ENCODE results near the gene HLTF. TPM values are rescaled to one million over a fixed set of nuclear protein-coding genes. Genes with fewer than 3 reads are reported as not detected.

Gene HLTF
- total RNA-seq, 1 donor from 2014 or later, result 42.8 TPM

GRCh38 chr3:149019580-149019979 is 66.8 kb downstream of the HLTF start:
- Mint-ChIP-seq H3K27ac (no peak overlapping the region), H3K36me3 (ENCODE audit: insufficient read depth) (peaks cover 23% of the 10 kb centered on the region), H3K27me3 (no peaks in the 10 kb centered on the region), H3K9me3 (ENCODE audit: low read depth) (peaks cover 3% of the 10 kb centered on the region), H3K4me3 (ENCODE audit: low read depth) (no peak overlapping the region), H3K4me1 (ENCODE audit: low read depth) (no peaks in the 10 kb centered on the region)
- TF ChIP-seq, protein P1, sequence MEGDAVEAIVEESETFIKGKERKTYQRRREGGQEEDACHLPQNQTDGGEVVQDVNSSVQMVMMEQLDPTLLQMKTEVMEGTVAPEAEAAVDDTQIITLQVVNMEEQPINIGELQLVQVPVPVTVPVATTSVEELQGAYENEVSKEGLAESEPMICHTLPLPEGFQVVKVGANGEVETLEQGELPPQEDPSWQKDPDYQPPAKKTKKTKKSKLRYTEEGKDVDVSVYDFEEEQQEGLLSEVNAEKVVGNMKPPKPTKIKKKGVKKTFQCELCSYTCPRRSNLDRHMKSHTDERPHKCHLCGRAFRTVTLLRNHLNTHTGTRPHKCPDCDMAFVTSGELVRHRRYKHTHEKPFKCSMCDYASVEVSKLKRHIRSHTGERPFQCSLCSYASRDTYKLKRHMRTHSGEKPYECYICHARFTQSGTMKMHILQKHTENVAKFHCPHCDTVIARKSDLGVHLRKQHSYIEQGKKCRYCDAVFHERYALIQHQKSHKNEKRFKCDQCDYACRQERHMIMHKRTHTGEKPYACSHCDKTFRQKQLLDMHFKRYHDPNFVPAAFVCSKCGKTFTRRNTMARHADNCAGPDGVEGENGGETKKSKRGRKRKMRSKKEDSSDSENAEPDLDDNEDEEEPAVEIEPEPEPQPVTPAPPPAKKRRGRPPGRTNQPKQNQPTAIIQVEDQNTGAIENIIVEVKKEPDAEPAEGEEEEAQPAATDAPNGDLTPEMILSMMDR (IDR thresholded peaks at IDR 0.05; ENCODE audit: unreplicated experiment), result no peak
- DNase-seq (ENCODE audit: low spot score, unreplicated experiment), result no peak

DNA sequence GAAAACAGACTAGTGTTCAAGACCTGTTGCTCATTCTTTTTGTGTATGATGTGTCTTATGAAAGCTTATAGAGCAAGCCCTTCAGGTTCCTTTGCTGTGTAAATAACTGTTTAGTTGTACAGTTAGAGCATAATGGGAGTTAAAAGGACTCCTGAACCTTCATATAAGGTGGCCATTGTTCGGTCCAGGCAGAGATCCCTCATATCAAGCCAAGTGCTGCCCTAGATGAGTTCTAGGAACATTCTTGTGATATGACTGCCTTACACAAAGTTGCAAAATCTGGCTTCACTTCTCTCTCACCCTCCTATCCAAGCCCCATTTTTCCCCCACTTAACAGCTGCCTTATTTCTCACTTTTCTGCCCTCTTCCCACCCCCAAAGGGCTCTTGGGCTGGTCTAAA is 68.1 kb downstream of the HLTF start:
- DNase-seq (ENCODE audit: low spot score, unreplicated experiment), result no peak
- TF ChIP-seq, protein P1 (IDR thresholded peaks at IDR 0.05; ENCODE audit: unreplicated experiment), result no peak
- H3K27me3 Mint-ChIP-seq, result no peaks in the 10 kb centered on the region
- no peaks in the 10 kb centered on the region for H3K9me3 Mint-ChIP-seq (ENCODE audit: low read depth)
- H3K27ac Mint-ChIP-seq, result no peak overlapping the region
- H3K4me1 Mint-ChIP-seq (ENCODE audit: low read depth), result no peaks in the 10 kb centered on the region
- peaks cover 17% of the 10 kb centered on the region for H3K36me3 Mint-ChIP-seq (ENCODE audit: insufficient read depth)
- no peak overlapping the region for H3K4me3 Mint-ChIP-seq (ENCODE audit: low read depth)

DNA sequence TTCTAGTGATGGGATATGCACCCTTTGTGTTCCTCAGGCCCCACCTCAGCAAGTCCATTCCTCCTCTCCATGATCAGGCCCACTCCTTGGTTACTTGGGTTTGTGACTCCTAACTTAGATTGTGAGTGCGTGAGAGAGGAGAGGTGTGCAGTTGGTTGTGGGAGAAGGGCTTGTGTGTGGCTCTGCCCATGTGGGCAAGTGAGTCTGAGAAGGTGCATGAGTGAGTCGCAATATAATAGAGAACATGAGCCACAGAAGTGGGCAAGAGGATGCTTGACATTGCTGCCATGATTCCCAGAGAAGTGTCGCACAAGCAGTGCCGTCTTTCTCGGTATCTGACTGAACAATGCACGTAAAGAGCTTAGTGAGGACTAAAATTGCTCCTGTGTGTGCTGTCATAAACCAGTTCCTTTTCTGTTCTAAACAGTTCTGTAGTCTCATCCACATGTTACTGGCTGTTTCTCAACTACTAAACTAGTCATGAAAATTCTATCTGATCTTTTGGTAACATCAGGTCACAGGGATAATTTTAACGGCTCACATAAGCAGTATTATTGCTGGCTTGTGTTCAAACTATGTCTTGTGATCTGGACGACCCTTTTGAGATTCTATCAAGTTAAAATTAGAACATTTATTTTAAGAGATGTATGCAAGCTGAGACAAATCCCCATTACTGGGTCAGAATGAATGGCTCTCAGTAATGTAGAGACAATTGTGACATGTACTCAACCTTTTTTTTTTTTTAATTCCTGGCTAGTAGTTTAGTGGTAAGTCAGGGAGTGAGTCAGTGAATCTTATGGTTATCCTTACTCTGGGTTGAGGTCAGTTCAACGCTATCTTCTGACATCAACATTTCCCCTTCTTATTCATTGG is 69.4 kb downstream of the HLTF start:
- no peaks in the 10 kb centered on the region for H3K27me3 Mint-ChIP-seq
- no peak for DNase-seq (ENCODE audit: low spot score, unreplicated experiment)
- peaks cover 12% of the 10 kb centered on the region for H3K36me3 Mint-ChIP-seq (ENCODE audit: insufficient read depth)
- no peaks in the 10 kb centered on the region for H3K9me3 Mint-ChIP-seq (ENCODE audit: low read depth)
- no peak overlapping the region for H3K27ac Mint-ChIP-seq
- no peaks in the 10 kb centered on the region for H3K4me1 Mint-ChIP-seq (ENCODE audit: low read depth)
- H3K4me3 Mint-ChIP-seq (ENCODE audit: low read depth), result no peak overlapping the region
- TF ChIP-seq, protein P1 (IDR thresholded peaks at IDR 0.05; ENCODE audit: unreplicated experiment), result no peak

DNA sequence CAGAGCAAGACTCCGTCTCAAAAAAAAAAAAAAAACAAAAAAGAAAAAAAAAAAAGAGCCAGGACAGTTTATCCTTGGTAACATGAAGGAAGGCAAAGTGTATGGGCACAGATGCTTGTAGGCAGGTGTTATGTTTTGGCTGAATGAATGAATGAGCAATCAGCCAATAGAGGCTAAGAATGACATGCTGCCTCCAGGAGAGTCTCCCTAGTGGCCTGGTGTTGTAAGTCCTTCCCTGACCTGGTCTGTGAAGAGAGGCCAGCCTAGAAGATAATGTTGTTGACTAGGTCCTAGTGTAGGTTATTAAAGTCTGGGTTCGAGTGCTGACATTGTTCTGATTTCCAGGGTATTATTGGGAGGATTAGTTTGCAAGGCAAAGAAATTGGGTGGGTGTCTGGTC is 70.1 kb downstream of the HLTF start:
- DNase-seq (ENCODE audit: low spot score, unreplicated experiment), result no peak
- no peak overlapping the region for H3K4me3 Mint-ChIP-seq (ENCODE audit: low read depth)
- H3K27me3 Mint-ChIP-seq, result no peaks in the 10 kb centered on the region
- TF ChIP-seq, protein P1 (IDR thresholded peaks at IDR 0.05; ENCODE audit: unreplicated experiment), result no peak
- no peaks in the 10 kb centered on the region for H3K9me3 Mint-ChIP-seq (ENCODE audit: low read depth)
- H3K4me1 Mint-ChIP-seq (ENCODE audit: low read depth), result no peaks in the 10 kb centered on the region
- H3K27ac Mint-ChIP-seq, result no peak overlapping the region
- H3K36me3 Mint-ChIP-seq (ENCODE audit: insufficient read depth), result peaks cover 13% of the 10 kb centered on the region

GRCh38 chr3:149015393-149015792 is 70.9 kb downstream of the HLTF start:
- Mint-ChIP-seq H3K36me3 (ENCODE audit: insufficient read depth) (peaks cover 19% of the 10 kb centered on the region), H3K27ac (no peak overlapping the region), H3K9me3 (ENCODE audit: low read depth) (no peaks in the 10 kb centered on the region), H3K4me3 (ENCODE audit: low read depth) (no peak overlapping the region), H3K27me3 (no peaks in the 10 kb centered on the region), H3K4me1 (ENCODE audit: low read depth) (peaks cover 5% of the 10 kb centered on the region)
- no peak for DNase-seq (ENCODE audit: low spot score, unreplicated experiment)
- TF ChIP-seq, protein P1 (IDR thresholded peaks at IDR 0.05; ENCODE audit: unreplicated experiment), result no peak

All from progenitor cell of endocrine pancreas (in vitro differentiated cells).